ENCODE results near the gene NLGN1. TPM values are rescaled to one million over a fixed set of nuclear protein-coding genes. Genes with fewer than 3 reads are reported as not detected.

The NLGN1 gene
- polyA plus RNA-seq, 1 donor from 2014 or later = 2.7 TPM

GRCh38 chr3:173615661-173616060, 218.1 kb downstream of the NLGN1 start:
- H3K27me3 ChIP-seq (ENCODE audit: insufficient read depth, low read depth, low read length) = no peaks in the 10 kb centered on the region
- no peak overlapping the region for H2AFZ ChIP-seq (ENCODE audit: low read depth, low read length)
- no peak overlapping the region for H3K27ac ChIP-seq (ENCODE audit: low read length)
- TF ChIP-seq RAD21 (conservative IDR thresholded peaks at IDR 0.05) (no peak), REST (IDR thresholded peaks at IDR 0.05; ENCODE audit: borderline replicate concordance) (no peak), EP300 (conservative IDR thresholded peaks at IDR 0.05; ENCODE audit: poor library complexity, severe bottlenecking) (no peak), POLR2AphosphoS5 (IDR thresholded peaks at IDR 0.05) (no peak), MXI1 (conservative IDR thresholded peaks at IDR 0.05; ENCODE audit: poor library complexity, severe bottlenecking) (no peak), EZH2 (IDR thresholded peaks at IDR 0.05; ENCODE audit: borderline replicate concordance, insufficient read depth, low read length, poor library complexity, severe bottlenecking) (no peak), SMC3 (conservative IDR thresholded peaks at IDR 0.05; ENCODE audit: poor library complexity) (no peak), CTCF (IDR thresholded peaks at IDR 0.05; ENCODE audit: poor library complexity, severe bottlenecking) (no peak), TAF1 (IDR thresholded peaks at IDR 0.05; ENCODE audit: low read depth) (no peak)
- H3K4me2 ChIP-seq (ENCODE audit: low read length) = no peak overlapping the region
- no peaks in the 10 kb centered on the region for H4K20me1 ChIP-seq (ENCODE audit: insufficient read depth)
- H3F3A ChIP-seq (ENCODE audit: insufficient read depth, low read length, poor library complexity, severe bottlenecking) = no peaks in the 10 kb centered on the region
- H3K79me2 ChIP-seq (replicated peaks; ENCODE audit: insufficient read depth, low read length) = no peaks in the 10 kb centered on the region
- H3K4me3 ChIP-seq (ENCODE audit: low read length) = no peak overlapping the region
- H3K36me3 ChIP-seq (ENCODE audit: insufficient read depth, low read length) = no peaks in the 10 kb centered on the region
- H3K9me2 ChIP-seq (ENCODE audit: insufficient read depth, low read length) = no peaks in the 10 kb centered on the region
- no peak overlapping the region for H3K9ac ChIP-seq (ENCODE audit: low read length)
- H3K9me3 ChIP-seq (ENCODE audit: low read length) = no peaks in the 10 kb centered on the region

GRCh38 chr3:173617490-173617889, 219.9 kb downstream of the NLGN1 start:
- Histone ChIP-seq H3K79me2 (replicated peaks; ENCODE audit: insufficient read depth, low read length) (no peaks in the 10 kb centered on the region), H4K20me1 (ENCODE audit: insufficient read depth) (no peaks in the 10 kb centered on the region), H3K4me2 (ENCODE audit: low read length) (no peak overlapping the region), H3K27ac (ENCODE audit: low read length) (no peak overlapping the region), H3K9me2 (ENCODE audit: insufficient read depth, low read length) (no peaks in the 10 kb centered on the region), H3F3A (ENCODE audit: insufficient read depth, low read length, poor library complexity, severe bottlenecking) (no peaks in the 10 kb centered on the region), H3K36me3 (ENCODE audit: insufficient read depth, low read length) (no peaks in the 10 kb centered on the region), H3K9me3 (ENCODE audit: low read length) (no peaks in the 10 kb centered on the region), H2AFZ (ENCODE audit: low read depth, low read length) (no peak overlapping the region), H3K9ac (ENCODE audit: low read length) (no peak overlapping the region), H3K27me3 (ENCODE audit: insufficient read depth, low read depth, low read length) (no peaks in the 10 kb centered on the region), H3K4me3 (ENCODE audit: low read length) (no peak overlapping the region)
- TF ChIP-seq MXI1 (conservative IDR thresholded peaks at IDR 0.05; ENCODE audit: poor library complexity, severe bottlenecking) (no peak), SMC3 (conservative IDR thresholded peaks at IDR 0.05; ENCODE audit: poor library complexity) (no peak), RAD21 (conservative IDR thresholded peaks at IDR 0.05) (no peak), CTCF (IDR thresholded peaks at IDR 0.05; ENCODE audit: poor library complexity, severe bottlenecking) (no peak), EP300 (conservative IDR thresholded peaks at IDR 0.05; ENCODE audit: poor library complexity, severe bottlenecking) (no peak), TAF1 (IDR thresholded peaks at IDR 0.05; ENCODE audit: low read depth) (no peak), POLR2AphosphoS5 (IDR thresholded peaks at IDR 0.05) (no peak), REST (IDR thresholded peaks at IDR 0.05; ENCODE audit: borderline replicate concordance) (no peak), EZH2 (IDR thresholded peaks at IDR 0.05; ENCODE audit: borderline replicate concordance, insufficient read depth, low read length, poor library complexity, severe bottlenecking) (no peak)

Measured in neural cell (in vitro differentiated cells).